Measurements from ENCODE around the gene TSPAN15. TPM values are rescaled to one million over a fixed set of nuclear protein-coding genes. Genes with fewer than 3 reads are reported as not detected.

Gene TSPAN15
- total RNA-seq, 1 experiment from 2014 or later, result 7.7 TPM

DNA sequence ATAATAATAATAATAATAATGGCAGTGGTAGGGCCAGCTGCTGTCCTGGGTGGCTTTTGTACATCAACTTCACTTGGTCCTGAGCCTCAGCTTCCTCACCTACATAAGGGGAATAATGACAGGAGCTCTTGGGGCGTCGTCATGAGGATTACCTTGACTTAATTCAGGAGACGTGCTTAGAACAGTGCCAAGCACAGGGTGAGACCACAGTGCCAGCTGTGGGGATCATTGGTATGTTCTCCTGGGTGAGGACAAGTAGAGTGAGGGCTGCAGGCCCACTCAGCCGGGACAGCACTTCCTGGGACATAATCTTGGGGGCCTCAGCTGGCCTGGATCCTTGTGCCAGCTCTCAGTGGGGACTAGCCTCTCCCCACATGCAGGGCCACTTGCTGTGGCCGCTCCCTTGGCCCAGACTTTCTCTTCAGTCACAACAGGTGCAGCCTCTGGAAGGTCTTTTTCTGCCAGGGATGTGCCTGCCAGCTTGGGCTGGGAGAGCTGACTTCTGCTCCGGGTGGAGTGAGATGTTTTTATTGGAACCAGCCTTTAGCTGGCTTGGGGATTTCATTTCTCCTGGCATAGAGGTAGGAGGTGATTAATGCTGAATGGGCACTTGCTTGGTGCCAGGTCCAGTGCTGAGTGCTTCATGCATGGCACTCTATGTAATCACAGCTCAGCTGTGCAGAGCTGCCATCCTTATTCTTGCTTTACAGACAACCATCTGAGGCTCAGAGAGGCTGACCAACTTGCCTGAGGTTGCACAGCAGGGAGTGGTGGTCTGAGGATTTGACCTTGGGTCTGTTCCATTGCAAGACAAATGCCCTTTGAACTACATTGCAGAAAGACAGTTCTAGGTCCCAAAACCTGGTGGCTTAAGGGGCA, 45.3 kb downstream of the TSPAN15 start:
- Histone ChIP-seq H3K79me1 (ENCODE audit: insufficient read depth, low read depth, low read length, poor library complexity, severe bottlenecking) (no peaks in the 10 kb centered on the region), H3K4ac (ENCODE audit: low read depth, low read length) (no peak overlapping the region), H2BK5ac (ENCODE audit: insufficient read length, low read length) (no peak overlapping the region), H3K23me2 (ENCODE audit: insufficient read length, low read depth, low read length, poor library complexity, severe bottlenecking) (no peaks in the 10 kb centered on the region), H4K8ac (replicated peaks; ENCODE audit: insufficient read length, low read depth, low read length) (no peak overlapping the region), H4K5ac (ENCODE audit: insufficient read length, low read depth, low read length) (no peak overlapping the region), H2AK5ac (ENCODE audit: insufficient read length, low read length) (no peak overlapping the region), H3K79me2 (ENCODE audit: insufficient read depth, low read length) (no peaks in the 10 kb centered on the region), H2BK20ac (ENCODE audit: low read depth, low read length, poor library complexity, severe bottlenecking) (no peak overlapping the region), H3K18ac (ENCODE audit: insufficient read length, low read depth, low read length) (no peak overlapping the region), H3T11ph (ENCODE audit: low read length) (no peak overlapping the region), H4K20me1 (ENCODE audit: control insufficient read depth, insufficient read depth, insufficient read length) (no peaks in the 10 kb centered on the region), H3K9ac (ENCODE audit: extremely low read depth, insufficient read length, low read length) (no peak overlapping the region), H3K23ac (ENCODE audit: insufficient read length, low read depth, low read length) (no peak overlapping the region), H2BK12ac (ENCODE audit: insufficient read length, low read depth, low read length) (no peak overlapping the region), H3K9me3 (ENCODE audit: control insufficient read depth, low read depth, low read length) (no peaks in the 10 kb centered on the region), H2AFZ (ENCODE audit: low read length) (no peak overlapping the region), H3K4me1 (ENCODE audit: insufficient read depth, low read length) (no peaks in the 10 kb centered on the region), H3K4me2 (ENCODE audit: insufficient read depth, insufficient read length, low read length) (no peak overlapping the region), H3K27ac (ENCODE audit: insufficient read length, low read depth, low read length) (no peak overlapping the region), H3K56ac (ENCODE audit: insufficient read length, low read depth, low read length) (no peak overlapping the region), H3K27me3 (ENCODE audit: insufficient read depth, low read length) (no peaks in the 10 kb centered on the region), H3K14ac (ENCODE audit: insufficient read depth, low read length) (no peak overlapping the region), H4K91ac (ENCODE audit: insufficient read length, low read depth, low read length) (no peak overlapping the region), H2BK15ac (ENCODE audit: low read depth, low read length) (no peak overlapping the region), H2BK120ac (ENCODE audit: low read depth, low read length, poor library complexity, severe bottlenecking) (no peak overlapping the region)
- H3K27me3 Mint-ChIP-seq (ENCODE audit: low read depth), result peaks cover 3% of the 10 kb centered on the region; the same call in 1 of the 2 replicates
- TF ChIP-seq, protein P1, sequence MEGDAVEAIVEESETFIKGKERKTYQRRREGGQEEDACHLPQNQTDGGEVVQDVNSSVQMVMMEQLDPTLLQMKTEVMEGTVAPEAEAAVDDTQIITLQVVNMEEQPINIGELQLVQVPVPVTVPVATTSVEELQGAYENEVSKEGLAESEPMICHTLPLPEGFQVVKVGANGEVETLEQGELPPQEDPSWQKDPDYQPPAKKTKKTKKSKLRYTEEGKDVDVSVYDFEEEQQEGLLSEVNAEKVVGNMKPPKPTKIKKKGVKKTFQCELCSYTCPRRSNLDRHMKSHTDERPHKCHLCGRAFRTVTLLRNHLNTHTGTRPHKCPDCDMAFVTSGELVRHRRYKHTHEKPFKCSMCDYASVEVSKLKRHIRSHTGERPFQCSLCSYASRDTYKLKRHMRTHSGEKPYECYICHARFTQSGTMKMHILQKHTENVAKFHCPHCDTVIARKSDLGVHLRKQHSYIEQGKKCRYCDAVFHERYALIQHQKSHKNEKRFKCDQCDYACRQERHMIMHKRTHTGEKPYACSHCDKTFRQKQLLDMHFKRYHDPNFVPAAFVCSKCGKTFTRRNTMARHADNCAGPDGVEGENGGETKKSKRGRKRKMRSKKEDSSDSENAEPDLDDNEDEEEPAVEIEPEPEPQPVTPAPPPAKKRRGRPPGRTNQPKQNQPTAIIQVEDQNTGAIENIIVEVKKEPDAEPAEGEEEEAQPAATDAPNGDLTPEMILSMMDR (conservative IDR thresholded peaks at IDR 0.05), result no peak
- H3K4me1 Mint-ChIP-seq, result peaks cover 8 to 19% of the 10 kb centered on the region in 2 experiments
- no peaks in the 10 kb centered on the region for H3K9me3 Mint-ChIP-seq
- DNase-seq, result no peak
- H3K36me3 Mint-ChIP-seq (ENCODE audit: insufficient read depth in 1 of 3, low read depth in 3 of 3), result no peaks in the 10 kb centered on the region
- peak overlapping the region in 1 of 3 experiments; percentile 10; a peak in 1 of 7 replicates for H3K27ac Mint-ChIP-seq
- WGBS (ENCODE audit: extremely low coverage, insufficient read length, low lambda C conversion rate), result no CpG with 5 or more reads among the region's 6 CpGs
- no peak overlapping the region for H3K4me3 Mint-ChIP-seq

Data from H9 (cell line).